Measurements from ENCODE around the gene PRXL2C. TPM values are rescaled to one million over a fixed set of nuclear protein-coding genes. Genes with fewer than 3 reads are reported as not detected.
"Not testable (repeated sequence)": the region's sequence is repeated elsewhere in the genome, so short reads cannot be mapped to it uniquely, and the experiment has no call there.

The PRXL2C gene
- total RNA-seq = 4.7 TPM
- polyA plus RNA-seq = 10.6 TPM
- long read RNA-seq, donor 1 = 0 reads
- long read RNA-seq, donor 2 = 0 reads
- long read RNA-seq, donor 3, partial matches to known transcripts = 0 of 1 reads
- long read RNA-seq, donor 3, other reads (novel, unspliced or antisense) = 0 of 1 reads
- long read RNA-seq, donor 4 = 0 reads
- long read RNA-seq, donor 5, partial matches to known transcripts = 0 of 5 reads
- long read RNA-seq, donor 5, other reads (novel, unspliced or antisense) = 0 of 5 reads
- long read RNA-seq, donor 6, partial matches to known transcripts = 0 of 1 reads
- long read RNA-seq, donor 6, other reads (novel, unspliced or antisense) = 0 of 1 reads
- long read RNA-seq, donor 7, partial matches to known transcripts = 0 of 3 reads
- long read RNA-seq, donor 7, other reads (novel, unspliced or antisense) = 0 of 3 reads
- long read RNA-seq, donor 8 = 0 reads
- long read RNA-seq, donor 9, partial matches to known transcripts = 0 of 1 reads
- long read RNA-seq, donor 9, other reads (novel, unspliced or antisense) = 0 of 1 reads
- long read RNA-seq, donor 10, partial matches to known transcripts = 0 of 3 reads
- long read RNA-seq, donor 10, other reads (novel, unspliced or antisense) = 0 of 3 reads

GRCh38 chr9:96655198-96655851 lies at the start of gene PRXL2C:
PRXL2C (minus strand) TSS chr9:96655317; CDS start chr9:96655281, 36 bp downstream.
- no peaks in the 10 kb centered on the region for H3K36me3 ChIP-seq (ENCODE audit: control insufficient read depth in 2 of 2, insufficient read depth in 2 of 2, low read length in 1 of 2)
- peaks cover 24 to 37% of the 10 kb centered on the region in 2 donors for H3K27me3 ChIP-seq (ENCODE audit: control insufficient read depth in 2 of 2, insufficient read depth in 1 of 2, low read length in 1 of 2)
- H3K27ac ChIP-seq (ENCODE audit: low read depth in 1 of 2, low read length in 1 of 2) = peak within 1 kb of the TSS; percentile 57 to 90
- H3K4me3 ChIP-seq (ENCODE audit: low read length in 2 of 2) = peak within 1 kb of the TSS; percentile 42 to 79
- no peaks in the 10 kb centered on the region for H3K9me3 ChIP-seq (ENCODE audit: control insufficient read depth in 2 of 2, insufficient read depth in 1 of 2, low read length in 1 of 2)
- peak in 5 of 9 donors; percentile 33 to 60 (median 37) for DNase-seq (ENCODE audit: low read depth in 6 of 9, low spot score in 9 of 9)
- WGBS = 4% methylated on average over 57 of the region's 57 CpGs
- H3K4me1 ChIP-seq (ENCODE audit: control insufficient read depth in 2 of 2, insufficient read depth in 2 of 2, low read length in 2 of 2) = peaks cover 0 to 6% of the 10 kb centered on the region in 2 donors

GRCh38 chr9:96700721-96701375 lies 45.7 kb upstream of the PRXL2C start:
- peaks cover 0 to 17% of the 10 kb centered on the region in 2 donors for H3K9me3 ChIP-seq (ENCODE audit: control insufficient read depth in 2 of 2, insufficient read depth in 1 of 2, low read length in 1 of 2)
- not testable (repeated sequence) for H3K27me3 ChIP-seq (ENCODE audit: control insufficient read depth in 2 of 2, insufficient read depth in 1 of 2, low read length in 1 of 2); DNase-seq (ENCODE audit: low read depth in 6 of 9, low spot score in 9 of 9); H3K4me3 ChIP-seq (ENCODE audit: low read length in 2 of 2); H3K36me3 ChIP-seq (ENCODE audit: control insufficient read depth in 2 of 2, insufficient read depth in 2 of 2, low read length in 1 of 2); H3K4me1 ChIP-seq (ENCODE audit: control insufficient read depth in 2 of 2, insufficient read depth in 2 of 2, low read length in 2 of 2); H3K27ac ChIP-seq (ENCODE audit: low read depth in 1 of 2, low read length in 1 of 2)
- WGBS = 92% methylated on average over 30 of the region's 30 CpGs

GRCh38 chr9:96691326-96691725 lies 36.2 kb upstream of the PRXL2C start:
- no peak for DNase-seq (ENCODE audit: low read depth in 6 of 9, low spot score in 9 of 9)
- 92% methylated on average over 1 of the region's 1 CpG for WGBS
- Histone ChIP-seq H3K27me3 (ENCODE audit: control insufficient read depth in 2 of 2, insufficient read depth in 1 of 2, low read length in 1 of 2) (peaks cover 0 to 7% of the 10 kb centered on the region in 2 donors), H3K4me1 (ENCODE audit: control insufficient read depth in 2 of 2, insufficient read depth in 2 of 2, low read length in 2 of 2) (no peaks in the 10 kb centered on the region), H3K9me3 (ENCODE audit: control insufficient read depth in 2 of 2, insufficient read depth in 1 of 2, low read length in 1 of 2) (peaks cover 0 to 13% of the 10 kb centered on the region in 2 donors), H3K27ac (ENCODE audit: low read depth in 1 of 2, low read length in 1 of 2) (no peak overlapping the region), H3K4me3 (ENCODE audit: low read length in 2 of 2) (no peak overlapping the region), H3K36me3 (ENCODE audit: control insufficient read depth in 2 of 2, insufficient read depth in 2 of 2, low read length in 1 of 2) (no peaks in the 10 kb centered on the region)

- DNase-seq (ENCODE audit: low read depth in 6 of 9, low spot score in 9 of 9) = no peak
- H3K27ac ChIP-seq (ENCODE audit: low read depth in 1 of 2, low read length in 1 of 2) = no peak overlapping the region
- H3K4me3 ChIP-seq (ENCODE audit: low read length in 2 of 2) = no peak overlapping the region
- no peaks in the 10 kb centered on the region for H3K36me3 ChIP-seq (ENCODE audit: control insufficient read depth in 2 of 2, insufficient read depth in 2 of 2, low read length in 1 of 2)
- WGBS = 92% methylated on average over 8 of the region's 8 CpGs
- peaks cover 0 to 10% of the 10 kb centered on the region in 2 donors for H3K9me3 ChIP-seq (ENCODE audit: control insufficient read depth in 2 of 2, insufficient read depth in 1 of 2, low read length in 1 of 2)
- H3K4me1 ChIP-seq (ENCODE audit: control insufficient read depth in 2 of 2, insufficient read depth in 2 of 2, low read length in 2 of 2) = no peaks in the 10 kb centered on the region
- H3K27me3 ChIP-seq (ENCODE audit: control insufficient read depth in 2 of 2, insufficient read depth in 1 of 2, low read length in 1 of 2) = peaks cover 0 to 8% of the 10 kb centered on the region in 2 donors
These were observed 33.8 kb upstream of the PRXL2C start for GRCh38 chr9:96688745-96689464.

- Histone ChIP-seq H3K9me3 (ENCODE audit: control insufficient read depth in 2 of 2, insufficient read depth in 1 of 2, low read length in 1 of 2) (peaks cover 0 to 5% of the 10 kb centered on the region in 2 donors), H3K4me1 (ENCODE audit: control insufficient read depth in 2 of 2, insufficient read depth in 2 of 2, low read length in 2 of 2) (no peaks in the 10 kb centered on the region), H3K4me3 (ENCODE audit: low read length in 2 of 2) (no peak overlapping the region), H3K27ac (ENCODE audit: low read depth in 1 of 2, low read length in 1 of 2) (no peak overlapping the region), H3K27me3 (ENCODE audit: control insufficient read depth in 2 of 2, insufficient read depth in 1 of 2, low read length in 1 of 2) (peaks cover 0 to 8% of the 10 kb centered on the region in 2 donors), H3K36me3 (ENCODE audit: control insufficient read depth in 2 of 2, insufficient read depth in 2 of 2, low read length in 1 of 2) (no peaks in the 10 kb centered on the region)
- no peak for DNase-seq (ENCODE audit: low read depth in 6 of 9, low spot score in 9 of 9)
- 92% methylated on average over 5 of the region's 5 CpGs for WGBS
These were observed 33.1 kb upstream of the PRXL2C start for GRCh38 chr9:96688187-96688586.

GRCh38 chr9:96686638-96687335 lies 31.7 kb upstream of the PRXL2C start:
- H3K4me3 ChIP-seq (ENCODE audit: low read length in 2 of 2) = peak overlapping the region; percentile 27 to 39
- H3K36me3 ChIP-seq (ENCODE audit: control insufficient read depth in 2 of 2, insufficient read depth in 2 of 2, low read length in 1 of 2) = no peaks in the 10 kb centered on the region
- H3K4me1 ChIP-seq (ENCODE audit: control insufficient read depth in 2 of 2, insufficient read depth in 2 of 2, low read length in 2 of 2) = no peaks in the 10 kb centered on the region
- no peak overlapping the region for H3K27ac ChIP-seq (ENCODE audit: low read depth in 1 of 2, low read length in 1 of 2)
- peaks cover 0 to 8% of the 10 kb centered on the region in 2 donors for H3K27me3 ChIP-seq (ENCODE audit: control insufficient read depth in 2 of 2, insufficient read depth in 1 of 2, low read length in 1 of 2)
- peaks cover 0 to 4% of the 10 kb centered on the region in 2 donors for H3K9me3 ChIP-seq (ENCODE audit: control insufficient read depth in 2 of 2, insufficient read depth in 1 of 2, low read length in 1 of 2)
- 8% methylated on average over 62 of the region's 62 CpGs for WGBS
- DNase-seq (ENCODE audit: low read depth in 6 of 9, low spot score in 9 of 9) = peak; percentile 9 to 71 (median 28)

- no peaks in the 10 kb centered on the region for H3K4me1 ChIP-seq (ENCODE audit: control insufficient read depth in 2 of 2, insufficient read depth in 2 of 2, low read length in 2 of 2)
- no peaks in the 10 kb centered on the region for H3K27me3 ChIP-seq (ENCODE audit: control insufficient read depth in 2 of 2, insufficient read depth in 1 of 2, low read length in 1 of 2)
- H3K4me3 ChIP-seq (ENCODE audit: low read length in 2 of 2) = no peak overlapping the region
- no peaks in the 10 kb centered on the region for H3K36me3 ChIP-seq (ENCODE audit: control insufficient read depth in 2 of 2, insufficient read depth in 2 of 2, low read length in 1 of 2)
- no peak overlapping the region for H3K27ac ChIP-seq (ENCODE audit: low read depth in 1 of 2, low read length in 1 of 2)
- H3K9me3 ChIP-seq (ENCODE audit: control insufficient read depth in 2 of 2, insufficient read depth in 1 of 2, low read length in 1 of 2) = no peaks in the 10 kb centered on the region
- 43% methylated on average over 4 of the region's 4 CpGs for WGBS
- no peak for DNase-seq (ENCODE audit: low read depth in 6 of 9, low spot score in 9 of 9)
These were observed 25.8 kb upstream of the PRXL2C start for GRCh38 chr9:96680812-96681499.
